ENCODE measurements around the gene ARHGAP18. TPM values are rescaled to one million over a fixed set of nuclear protein-coding genes. Genes with fewer than 3 reads are reported as not detected.

The ARHGAP18 gene
- total and polyA plus RNA-seq, 2 of the 13 experiments (the other 11 are each of a cell fraction or from before 2014, with no cell fraction given) = 58.2 to 115 TPM

GRCh38 chr6:129651291-129651691, 58.7 kb downstream of the ARHGAP18 start (continued):
- TF ChIP-seq RARA (CRISPR knock-in tag; IDR thresholded peaks at IDR 0.05) (peak; percentile 79), HDAC2 (CRISPR knock-in tag; IDR thresholded peaks at IDR 0.05) (0 out of 2 replicates have a peak, but pooled peaks have one; percentile 49), ZBTB8A (CRISPR knock-in tag; IDR thresholded peaks at IDR 0.05; ENCODE audit: borderline replicate concordance, low read depth) (no peak), RBM39 (IDR thresholded peaks at IDR 0.05; ENCODE audit: low read depth, low read length, poor library complexity, severe bottlenecking) (no peak), ZNF790 (CRISPR knock-in tag; IDR thresholded peaks at IDR 0.05; ENCODE audit: borderline replicate concordance) (no peak), CBFB (CRISPR knock-in tag; IDR thresholded peaks at IDR 0.05) (peak; percentile 50; the same call in 1 of the 2 replicates), ZNF609 (CRISPR knock-in tag; IDR thresholded peaks at IDR 0.05; ENCODE audit: borderline replicate concordance) (peak; percentile 24; the same call in 1 of the 2 replicates), CHD4 (IDR thresholded peaks at IDR 0.05; ENCODE audit: borderline replicate concordance, low read length) (no peak), ZNF468 (CRISPR knock-in tag; IDR thresholded peaks at IDR 0.05) (no peak), ZMYM4 (CRISPR knock-in tag; IDR thresholded peaks at IDR 0.05) (peak; percentile 52; the same call in 1 of the 2 replicates), ZNF724P (CRISPR knock-in tag; IDR thresholded peaks at IDR 0.05; ENCODE audit: borderline replicate concordance) (no peak), ZNF607 (CRISPR knock-in tag; IDR thresholded peaks at IDR 0.05; ENCODE audit: borderline replicate concordance) (no peak), ZBTB42 (CRISPR knock-in tag; IDR thresholded peaks at IDR 0.05) (no peak), ZNF20 (CRISPR knock-in tag; IDR thresholded peaks at IDR 0.05) (no peak), ZNF430 (CRISPR knock-in tag; IDR thresholded peaks at IDR 0.05) (no peak), RFXAP (CRISPR knock-in tag; IDR thresholded peaks at IDR 0.05; ENCODE audit: borderline replicate concordance) (no peak), IRF9 (CRISPR knock-in tag; IDR thresholded peaks at IDR 0.05; ENCODE audit: borderline replicate concordance) (no peak), REL (CRISPR knock-in tag; conservative IDR thresholded peaks at IDR 0.05) (no peak), PRMT3 (CRISPR knock-in tag; IDR thresholded peaks at IDR 0.05; ENCODE audit: borderline replicate concordance, low read depth) (no peak), KLF16 (CRISPR knock-in tag; IDR thresholded peaks at IDR 0.05) (peak in 1 of 2 experiments; percentile 84; a peak in 2 of 4 replicates)
- TF ChIP-seq, protein P1, sequence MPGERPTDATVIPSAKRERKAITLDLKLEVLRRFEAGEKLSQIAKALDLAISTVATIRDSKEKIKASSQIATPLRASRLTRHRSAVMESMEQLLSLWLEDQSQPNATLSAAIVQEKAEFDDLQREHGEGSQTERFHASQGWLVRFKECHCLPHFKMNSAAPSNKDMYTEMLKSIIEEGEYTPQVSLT (CRISPR knock-in tag; IDR thresholded peaks at IDR 0.05; ENCODE audit: borderline replicate concordance, low read depth) = no peak
- TF ChIP-seq, protein P2, sequence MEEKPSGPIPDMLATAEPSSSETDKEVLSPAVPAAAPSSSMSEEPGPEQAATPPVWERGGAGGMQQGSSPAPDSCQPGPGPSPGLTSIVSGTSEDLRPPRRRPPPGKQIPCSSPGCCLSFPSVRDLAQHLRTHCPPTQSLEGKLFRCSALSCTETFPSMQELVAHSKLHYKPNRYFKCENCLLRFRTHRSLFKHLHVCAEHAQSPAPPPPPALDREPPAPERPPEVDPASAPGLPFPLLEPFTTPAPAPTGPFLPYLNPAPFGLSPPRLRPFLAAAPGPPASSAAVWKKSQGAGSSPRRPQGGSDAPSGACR (CRISPR knock-in tag; IDR thresholded peaks at IDR 0.05) = no peak
